HG02588 (cell line): Measurements from ENCODE around the gene GNAI1.

Source experiments
- ATAC-seq: cut with Tn5 transposase; IDR thresholded peaks from one replicate; pipeline ENCODE4 v1.9.1; 2021; ENCODE audit warnings: mild to moderate bottlenecking, moderate library complexity; ENCODE audit not compliant: unreplicated experiment

The GNAI1 gene

DNA sequence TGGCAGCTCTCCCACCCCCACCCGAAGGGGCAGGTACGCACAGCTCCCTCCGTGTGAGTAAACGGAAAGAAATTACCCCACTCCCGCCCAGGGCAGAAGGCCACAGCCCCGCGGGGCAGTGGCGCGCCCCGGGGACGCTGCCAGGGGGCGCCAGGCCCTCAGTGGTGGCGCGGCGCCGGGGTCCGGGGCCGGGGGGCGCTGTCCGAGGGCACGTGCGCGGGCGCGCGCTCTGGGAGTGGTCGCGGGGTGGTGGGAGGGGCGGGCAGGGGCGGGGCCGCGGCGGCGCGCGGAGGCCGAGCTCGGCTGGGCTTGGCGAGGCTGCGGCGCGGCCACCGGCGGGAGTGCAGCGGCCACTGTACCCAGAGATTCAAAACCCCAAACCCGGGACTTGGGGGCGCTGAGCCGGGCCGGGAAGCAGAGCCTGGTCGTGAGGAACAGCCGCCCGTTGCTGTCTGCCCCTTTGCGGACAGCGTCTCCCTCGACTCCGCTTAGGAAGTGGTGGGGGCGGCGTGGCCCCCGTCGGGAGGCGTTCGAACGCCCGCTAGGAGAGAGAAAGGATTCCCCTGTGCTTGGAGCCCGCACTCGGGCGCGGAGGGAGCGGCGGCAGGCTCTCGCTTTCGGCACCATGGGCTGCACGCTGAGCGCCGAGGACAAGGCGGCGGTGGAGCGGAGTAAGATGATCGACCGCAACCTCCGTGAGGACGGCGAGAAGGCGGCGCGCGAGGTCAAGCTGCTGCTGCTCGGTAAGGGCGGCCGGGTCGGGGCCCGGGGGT is at the start of gene GNAI1:
Gene GNAI1, plus strand, starts transcription at position 296 of the 773 bp plus-strand sequence. Its CDS starts 330 bp downstream, at position 626.
- ATAC-seq = no peak

DNA sequence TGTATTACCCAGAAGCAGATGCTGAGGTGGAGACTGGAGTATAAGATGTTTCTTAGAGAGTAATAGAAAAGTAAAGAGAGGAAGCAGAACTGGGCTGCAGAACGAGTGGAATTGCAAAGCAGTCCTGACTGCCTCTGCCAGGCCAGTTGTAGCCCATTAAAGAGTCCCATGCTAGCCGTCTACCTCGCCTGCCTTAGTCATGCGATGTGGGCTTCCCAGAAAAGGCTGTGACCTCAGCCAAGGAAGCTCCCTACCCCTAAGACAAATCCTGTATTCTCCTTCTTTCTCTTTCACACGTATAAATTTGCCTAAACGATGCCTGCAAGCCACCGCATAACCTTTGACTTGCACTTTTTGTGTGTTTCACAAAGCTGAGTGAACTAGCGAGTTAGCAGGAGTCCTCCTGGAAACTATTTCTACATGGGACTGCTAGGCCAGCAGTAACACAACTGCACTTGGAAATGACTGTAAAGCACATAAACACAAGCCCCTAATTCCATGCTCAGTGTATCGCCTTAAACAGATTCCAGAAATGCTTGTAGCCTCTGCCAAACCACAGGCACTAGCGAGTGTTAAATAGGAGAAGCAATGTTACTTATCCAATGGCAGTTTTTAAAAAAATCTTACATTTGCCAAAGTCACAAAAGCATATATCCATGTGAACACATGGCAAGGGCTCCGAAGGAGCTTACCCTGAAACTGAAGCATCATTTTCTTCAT is 47.4 kb upstream of the GNAI1 start:
- ATAC-seq = no peak

DNA sequence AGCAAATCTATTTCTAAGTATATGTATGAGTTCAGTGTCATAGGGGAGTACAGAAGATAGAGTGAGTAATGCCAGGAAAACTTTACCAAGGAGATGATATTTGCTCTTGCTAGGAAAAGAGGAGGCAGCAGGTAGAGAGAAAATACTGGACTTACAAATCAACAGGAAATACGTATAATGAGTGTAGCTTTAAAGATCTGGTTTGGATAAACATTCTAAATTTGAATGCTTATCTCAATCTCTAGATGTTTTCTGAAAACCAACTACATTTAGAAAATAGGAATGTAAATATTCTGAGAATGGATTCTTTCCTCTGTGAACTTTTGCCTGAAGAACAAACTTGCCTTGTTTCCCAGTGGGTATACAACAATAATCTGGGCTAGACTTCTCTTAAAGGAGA is 46.9 kb upstream of the GNAI1 start:
- no peak for ATAC-seq

DNA sequence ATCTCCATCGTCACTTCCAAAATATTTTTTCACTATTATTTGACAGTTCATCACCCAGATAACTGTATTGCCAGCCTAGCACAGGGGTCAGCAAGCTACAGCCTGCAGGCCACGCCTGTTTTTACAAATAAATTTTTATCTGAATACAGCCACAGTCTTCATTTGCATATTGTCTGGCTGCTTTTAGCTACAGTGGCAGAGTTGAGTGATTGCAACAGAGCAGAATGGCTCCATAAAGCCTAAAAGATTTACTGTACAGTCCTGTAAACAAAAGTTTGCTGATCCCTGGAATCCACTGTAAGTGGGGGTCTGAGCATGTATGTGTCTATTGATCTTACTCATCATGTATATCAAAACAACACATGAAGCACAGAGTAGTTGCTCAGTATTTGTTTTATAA is 45.9 kb upstream of the GNAI1 start:
- ATAC-seq = no peak

DNA sequence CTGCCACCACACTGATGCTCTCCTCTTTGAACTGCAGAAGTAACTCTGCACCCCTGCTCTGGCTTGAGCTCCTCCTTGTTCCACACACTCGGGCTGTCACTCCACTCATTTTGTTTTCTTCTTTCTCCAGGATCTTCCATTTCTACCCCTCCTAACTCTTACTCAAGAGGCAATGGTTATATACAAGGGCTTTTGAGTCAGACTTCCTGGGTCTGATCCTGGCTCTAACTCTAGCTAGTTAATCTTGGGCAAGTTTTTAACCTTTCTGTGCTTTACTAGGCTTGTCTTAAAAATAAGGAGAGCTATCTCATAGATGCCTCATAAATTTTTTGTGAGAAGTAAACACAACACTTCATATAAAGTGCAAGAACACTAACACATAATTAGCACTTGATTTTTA is 45.3 kb upstream of the GNAI1 start:
- ATAC-seq = no peak

DNA sequence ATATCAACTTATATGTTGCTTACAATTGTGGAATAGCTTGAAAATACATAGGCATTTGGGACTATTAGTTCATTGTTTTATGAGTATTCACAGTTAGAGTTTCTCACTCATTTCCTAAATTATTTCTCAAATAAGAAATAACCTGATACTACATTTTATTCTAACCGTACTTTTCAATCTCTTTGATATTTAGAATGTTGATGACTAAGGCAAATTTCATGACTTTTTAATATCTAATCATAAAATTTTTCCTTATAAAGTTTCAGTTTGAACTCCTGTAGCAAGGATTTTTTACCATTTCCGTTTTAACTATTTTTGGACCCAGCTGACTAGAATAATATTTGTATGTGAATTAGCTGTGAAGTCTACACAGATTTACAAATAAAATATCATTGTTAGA is 41.3 kb upstream of the GNAI1 start:
- ATAC-seq = no peak

DNA sequence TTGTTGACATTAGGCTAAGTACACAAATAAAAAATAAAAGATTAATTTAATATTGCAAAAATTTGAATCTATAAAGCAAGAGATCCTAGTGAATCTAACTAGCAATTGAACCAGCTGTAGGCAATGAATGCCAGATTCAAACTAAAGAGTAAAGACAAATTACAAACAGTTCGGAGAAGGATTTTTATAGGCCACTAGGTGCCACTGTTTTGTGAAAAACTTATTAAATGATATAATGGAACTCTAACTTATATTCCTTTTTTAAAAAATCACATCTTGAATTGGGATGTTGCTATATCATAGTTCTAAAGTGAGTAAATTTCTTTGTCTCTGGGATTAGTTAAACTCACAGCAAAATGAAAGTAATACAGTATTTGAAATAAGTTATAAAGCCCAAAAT is 39.1 kb upstream of the GNAI1 start:
- ATAC-seq = no peak

DNA sequence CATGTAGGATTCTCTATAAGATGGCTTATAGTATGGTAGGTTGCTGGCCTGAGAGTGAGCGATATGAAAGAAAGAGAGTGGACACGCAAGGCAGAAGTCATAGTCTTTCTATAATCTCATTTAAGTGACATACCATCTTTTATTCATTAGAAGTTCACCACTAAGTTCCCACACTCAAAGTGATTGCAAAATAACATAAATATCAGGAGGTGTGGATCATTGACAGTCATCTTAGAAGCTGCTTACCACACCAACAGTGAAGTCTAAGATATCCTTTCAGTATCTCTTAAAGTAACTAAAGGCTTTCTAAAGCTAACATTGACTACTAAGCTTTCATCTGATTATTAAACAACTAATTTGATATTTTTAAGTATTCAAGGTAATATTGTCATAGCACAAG is 36.9 kb upstream of the GNAI1 start:
- no peak for ATAC-seq

- ATAC-seq = no peak
These were observed 35.8 kb upstream of the GNAI1 start for GRCh38 chr7:80098795-80099194.

DNA sequence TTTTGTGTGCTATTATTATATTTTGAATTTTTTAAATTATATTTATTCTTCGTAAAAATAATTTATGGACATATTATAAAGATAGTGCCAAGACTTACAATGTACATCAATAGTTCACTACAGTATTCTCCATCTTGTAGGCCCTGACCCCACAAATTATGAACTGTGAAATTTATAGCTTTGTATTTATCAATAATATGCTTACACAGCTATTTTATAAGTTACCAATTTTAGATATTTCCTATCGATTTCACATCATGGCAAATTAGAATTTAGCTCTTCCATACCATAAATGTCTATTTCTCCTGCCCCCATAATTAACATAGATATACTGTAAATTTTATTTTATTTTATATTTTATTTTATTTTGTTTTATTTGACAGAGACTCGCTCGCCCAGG is 34.4 kb upstream of the GNAI1 start:
- ATAC-seq = no peak

GRCh38 chr7:80105701-80106408 is 28.8 kb upstream of the GNAI1 start:
- ATAC-seq = no peak

DNA sequence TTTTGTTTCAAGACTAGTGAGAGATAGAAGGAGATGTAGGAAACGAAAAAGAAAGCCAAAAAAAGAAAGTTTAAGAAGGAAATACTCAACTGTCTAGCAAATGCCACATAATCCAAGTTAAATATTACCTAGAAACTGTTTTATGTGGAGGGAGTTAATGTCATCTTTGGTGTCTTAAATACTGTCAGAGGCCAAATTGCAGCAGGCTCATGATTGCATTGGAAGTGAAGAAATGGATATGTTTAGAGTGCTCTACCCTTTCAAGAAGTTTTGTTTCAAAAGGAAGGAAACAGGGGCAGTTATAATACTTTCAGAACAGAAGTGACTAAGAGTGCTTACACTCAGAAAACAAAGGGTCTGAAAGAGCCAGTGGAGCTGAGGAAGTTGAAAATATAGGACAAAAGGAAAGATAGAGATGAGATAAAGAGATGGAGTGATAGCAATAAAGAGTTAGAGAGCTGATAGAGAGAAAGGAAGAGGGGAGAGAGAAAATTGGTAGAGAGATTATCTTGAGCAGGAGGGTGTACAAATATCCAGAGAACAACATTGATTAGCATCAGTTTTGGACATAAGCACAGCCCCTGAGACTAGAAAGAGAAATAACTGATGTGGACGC is 28.0 kb upstream of the GNAI1 start:
- ATAC-seq = peak; percentile 61

DNA sequence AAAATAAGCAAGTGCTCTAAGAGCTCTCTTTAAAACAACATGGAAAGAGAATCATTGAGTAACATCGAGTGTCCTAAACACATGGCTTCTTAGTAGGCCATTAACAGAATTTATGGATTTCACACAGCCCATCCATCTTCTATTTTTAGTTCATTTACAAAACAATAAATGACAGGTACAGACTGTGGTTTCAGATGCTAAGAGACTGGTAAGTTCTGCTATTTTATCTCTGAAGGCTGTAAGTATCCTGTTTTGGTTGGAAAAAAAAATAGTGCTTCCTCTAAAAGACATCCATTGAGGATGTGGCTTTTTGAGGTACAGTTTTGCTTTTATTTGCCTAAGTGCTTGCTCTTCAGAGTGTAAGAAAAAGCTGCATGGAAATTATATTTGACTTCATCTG is 27.4 kb upstream of the GNAI1 start:
- no peak for ATAC-seq

- no peak for ATAC-seq
These were observed 24.3 kb upstream of the GNAI1 start for GRCh38 chr7:80110376-80110775.

GRCh38 chr7:80114159-80114558 is 20.5 kb upstream of the GNAI1 start:
- ATAC-seq = no peak

GRCh38 chr7:80124526-80125264 is 9.9 kb upstream of the GNAI1 start:
- no peak for ATAC-seq

DNA sequence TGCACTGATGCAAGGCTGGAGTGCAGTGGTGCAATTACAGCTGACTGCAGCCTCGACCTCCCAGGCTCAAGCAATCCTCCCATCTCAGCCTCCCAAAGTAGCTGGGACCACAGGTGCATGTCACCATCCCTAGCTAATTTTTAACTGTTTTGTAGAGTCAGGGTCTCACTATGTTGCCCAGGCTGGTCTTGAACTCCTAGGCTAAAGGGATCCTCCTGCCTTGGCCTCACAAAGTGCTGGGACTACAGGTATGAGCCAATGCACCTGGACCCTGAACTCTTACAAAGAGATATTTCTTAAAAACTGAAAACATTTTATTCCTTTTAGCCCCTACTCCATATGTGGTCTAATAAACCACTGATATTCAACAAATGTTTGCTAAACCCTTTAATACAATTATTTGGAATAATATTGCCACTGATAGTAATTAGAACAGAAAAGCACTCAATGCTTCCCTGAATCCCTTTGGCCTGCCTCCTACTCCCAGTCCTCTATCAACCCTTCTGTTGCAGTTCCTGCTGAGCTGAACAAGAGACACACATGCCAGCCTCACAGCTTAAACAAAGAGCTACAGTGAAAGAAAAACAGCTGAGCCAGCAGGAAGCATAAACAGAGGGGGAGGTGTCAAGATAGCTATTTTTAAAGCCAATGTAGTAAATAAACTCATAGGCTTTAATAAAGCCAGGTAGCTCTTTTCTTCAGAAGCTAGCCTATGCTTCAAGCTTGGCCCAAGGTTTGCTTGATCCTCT is 7.0 kb upstream of the GNAI1 start:
- ATAC-seq = no peak

GRCh38 chr7:80128918-80129317 is 5.7 kb upstream of the GNAI1 start:
- ATAC-seq = no peak

DNA sequence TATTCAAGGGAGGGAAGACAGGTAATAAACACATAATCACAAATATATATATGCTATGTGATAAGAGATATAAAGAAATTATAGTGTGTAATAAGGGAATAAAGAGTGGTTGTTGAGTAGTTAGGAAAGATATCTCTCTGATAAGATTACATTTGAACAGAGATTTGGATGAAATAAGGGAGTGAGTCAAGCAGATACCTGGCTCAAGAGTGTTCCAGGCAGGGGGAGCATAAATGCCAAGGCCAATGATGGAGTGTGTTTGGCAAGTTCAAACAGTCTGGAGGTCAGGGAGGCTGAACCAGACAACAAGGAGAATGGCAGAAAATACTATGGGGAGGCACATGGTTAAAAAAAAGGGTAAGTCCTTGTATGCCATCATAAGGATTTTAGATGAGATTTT is 4.8 kb upstream of the GNAI1 start:
- no peak for ATAC-seq
